SK-N-SH (cell line): ENCODE data around the gene SLC22A7.

Experiments used
- FOXM1 ChIP-seq: IDR thresholded peaks from 2 replicates; pipeline ENCODE4 v1.4.0; 2012; ENCODE audit warnings: low read depth, mild to moderate bottlenecking
- GABPA ChIP-seq: IDR thresholded peaks from 2 replicates; pipeline ENCODE4 v1.4.0; 2012; ENCODE audit warnings: low read depth, mild to moderate bottlenecking
- POLR2AphosphoS5 ChIP-seq: IDR thresholded peaks from 2 replicates; pipeline ENCODE4 v1.6.1; 2012; ENCODE audit warnings: low read depth, low read length
- SMC3 ChIP-seq: IDR thresholded peaks from 2 replicates; pipeline ENCODE4 v1.6.1; 2012; ENCODE audit warnings: low read depth, low read length, improper control_type of control experiment
- YY1 ChIP-seq: IDR thresholded peaks from 2 replicates; pipeline ENCODE4 v1.4.0; 2012; ENCODE audit warnings: low read depth, mild to moderate bottlenecking
- TF ChIP-seq, protein P1 (sequence below): IDR thresholded peaks from 2 replicates; pipeline ENCODE4 v1.4.0; 2012; ENCODE audit warnings: low read depth
- TF ChIP-seq, protein P2 (sequence below): fragments of 200-600 bp; sonication (generic); IDR thresholded peaks from 2 replicates; pipeline ENCODE4 v1.6.1; 2017; ENCODE audit warnings: antibody characterized with exemption, mild to moderate bottlenecking, moderate library complexity

DNA sequence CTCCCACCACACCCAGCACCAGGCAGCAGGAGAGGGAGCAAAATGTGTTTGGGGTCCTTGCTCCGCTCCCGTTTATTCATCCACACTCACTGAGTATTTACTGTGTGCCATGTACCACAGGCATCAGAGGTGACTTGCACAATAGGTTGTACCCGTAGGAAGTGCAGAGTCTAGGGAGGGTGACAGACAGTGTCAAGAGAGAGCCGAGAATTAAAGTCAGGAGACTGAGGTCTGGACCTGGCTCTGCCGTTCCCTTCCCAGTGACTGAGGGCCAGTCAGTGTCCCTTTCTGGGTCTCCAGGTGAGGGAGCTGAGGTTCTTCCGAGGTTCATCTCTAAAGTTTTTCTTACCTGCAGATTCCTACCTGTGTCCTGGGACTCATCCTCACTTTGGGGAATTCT is 32.5 kb upstream of the SLC22A7 start:
- TF ChIP-seq GABPA, result no peak
- TF ChIP-seq, protein P1, sequence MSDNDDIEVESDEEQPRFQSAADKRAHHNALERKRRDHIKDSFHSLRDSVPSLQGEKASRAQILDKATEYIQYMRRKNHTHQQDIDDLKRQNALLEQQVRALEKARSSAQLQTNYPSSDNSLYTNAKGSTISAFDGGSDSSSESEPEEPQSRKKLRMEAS, result no peak
- no peak for TF ChIP-seq YY1
- no peak for TF ChIP-seq SMC3
- no peak for TF ChIP-seq POLR2AphosphoS5
- TF ChIP-seq FOXM1, result no peak
- TF ChIP-seq, protein P2, sequence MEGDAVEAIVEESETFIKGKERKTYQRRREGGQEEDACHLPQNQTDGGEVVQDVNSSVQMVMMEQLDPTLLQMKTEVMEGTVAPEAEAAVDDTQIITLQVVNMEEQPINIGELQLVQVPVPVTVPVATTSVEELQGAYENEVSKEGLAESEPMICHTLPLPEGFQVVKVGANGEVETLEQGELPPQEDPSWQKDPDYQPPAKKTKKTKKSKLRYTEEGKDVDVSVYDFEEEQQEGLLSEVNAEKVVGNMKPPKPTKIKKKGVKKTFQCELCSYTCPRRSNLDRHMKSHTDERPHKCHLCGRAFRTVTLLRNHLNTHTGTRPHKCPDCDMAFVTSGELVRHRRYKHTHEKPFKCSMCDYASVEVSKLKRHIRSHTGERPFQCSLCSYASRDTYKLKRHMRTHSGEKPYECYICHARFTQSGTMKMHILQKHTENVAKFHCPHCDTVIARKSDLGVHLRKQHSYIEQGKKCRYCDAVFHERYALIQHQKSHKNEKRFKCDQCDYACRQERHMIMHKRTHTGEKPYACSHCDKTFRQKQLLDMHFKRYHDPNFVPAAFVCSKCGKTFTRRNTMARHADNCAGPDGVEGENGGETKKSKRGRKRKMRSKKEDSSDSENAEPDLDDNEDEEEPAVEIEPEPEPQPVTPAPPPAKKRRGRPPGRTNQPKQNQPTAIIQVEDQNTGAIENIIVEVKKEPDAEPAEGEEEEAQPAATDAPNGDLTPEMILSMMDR, result no peak
